ENCODE results near the gene GPR37. TPM values are rescaled to one million over a fixed set of nuclear protein-coding genes. Genes with fewer than 3 reads are reported as not detected.

The GPR37 gene
- polyA plus RNA-seq, 1 of the 3 experiments (the other 2 are of a cell fraction), result 0.03 TPM

- Histone ChIP-seq H3K4me1 (ENCODE audit: control insufficient read depth in 1 of 2, insufficient read depth in 2 of 2, low read depth in 1 of 2, low read length in 1 of 2) (no peaks in the 10 kb centered on the region), H3K4me3 (ENCODE audit: low read depth in 2 of 2, low read length in 1 of 2) (no peak overlapping the region), H3K79me2 (ENCODE audit: insufficient read depth) (no peaks in the 10 kb centered on the region), H3F3A (replicated peaks; ENCODE audit: insufficient read depth) (no peaks in the 10 kb centered on the region), H2AFZ (ENCODE audit: low read depth) (no peak overlapping the region), H3K9me3 (no peaks in the 10 kb centered on the region), H3K9ac (no peak overlapping the region), H3K36me3 (replicated peaks in 1 of 2; ENCODE audit: control insufficient read depth in 1 of 2, insufficient read depth in 2 of 2, low read length in 1 of 2) (no peaks in the 10 kb centered on the region), H3K4me2 (no peak overlapping the region), H4K20me1 (ENCODE audit: insufficient read depth) (no peaks in the 10 kb centered on the region), H3K27me3 (ENCODE audit: insufficient read depth) (no peaks in the 10 kb centered on the region), H3K9me2 (no peaks in the 10 kb centered on the region), H3K27ac (ENCODE audit: low read depth in 2 of 2, low read length in 1 of 2) (no peak overlapping the region)
- TF ChIP-seq GABPA (IDR thresholded peaks at IDR 0.05; ENCODE audit: low read depth) (no peak), CHD2 (IDR thresholded peaks at IDR 0.05; ENCODE audit: low read length, partially characterized antibody) (no peak), POLR2AphosphoS5 (IDR thresholded peaks at IDR 0.05; ENCODE audit: low read depth, low read length) (no peak), NRF1 (IDR thresholded peaks at IDR 0.05; ENCODE audit: low read depth, low read length) (no peak), SIN3A (IDR thresholded peaks at IDR 0.05; ENCODE audit: borderline replicate concordance, low read depth, low read length) (no peak), JUND (IDR thresholded peaks at IDR 0.05) (no peak), MEF2A (IDR thresholded peaks at IDR 0.05; ENCODE audit: borderline replicate concordance, low read depth) (no peak), NFIC (IDR thresholded peaks at IDR 0.05; ENCODE audit: borderline replicate concordance) (no peak)
- TF ChIP-seq, protein P1, sequence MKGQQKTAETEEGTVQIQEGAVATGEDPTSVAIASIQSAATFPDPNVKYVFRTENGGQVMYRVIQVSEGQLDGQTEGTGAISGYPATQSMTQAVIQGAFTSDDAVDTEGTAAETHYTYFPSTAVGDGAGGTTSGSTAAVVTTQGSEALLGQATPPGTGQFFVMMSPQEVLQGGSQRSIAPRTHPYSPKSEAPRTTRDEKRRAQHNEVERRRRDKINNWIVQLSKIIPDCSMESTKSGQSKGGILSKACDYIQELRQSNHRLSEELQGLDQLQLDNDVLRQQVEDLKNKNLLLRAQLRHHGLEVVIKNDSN (IDR thresholded peaks at IDR 0.05; ENCODE audit: borderline replicate concordance, low read depth), result no peak
- CTCF ChIA-PET, result interaction anchor here (0.7 to 8.5 kb wide), 4 partner anchors 10 to 985 kb away, joined by 3 to 102 read pairs (median 34); no protein-coding TSS in a partner anchor
- WGBS (ENCODE audit: low lambda C conversion rate), result 73% methylated on average over 5 of the region's 5 CpGs
- POLR2A ChIA-PET, result no interaction called here
- no peak for DNase-seq
Measured at GRCh38 chr7:124783271-124783670, 17.7 kb upstream of the GPR37 start.

DNA sequence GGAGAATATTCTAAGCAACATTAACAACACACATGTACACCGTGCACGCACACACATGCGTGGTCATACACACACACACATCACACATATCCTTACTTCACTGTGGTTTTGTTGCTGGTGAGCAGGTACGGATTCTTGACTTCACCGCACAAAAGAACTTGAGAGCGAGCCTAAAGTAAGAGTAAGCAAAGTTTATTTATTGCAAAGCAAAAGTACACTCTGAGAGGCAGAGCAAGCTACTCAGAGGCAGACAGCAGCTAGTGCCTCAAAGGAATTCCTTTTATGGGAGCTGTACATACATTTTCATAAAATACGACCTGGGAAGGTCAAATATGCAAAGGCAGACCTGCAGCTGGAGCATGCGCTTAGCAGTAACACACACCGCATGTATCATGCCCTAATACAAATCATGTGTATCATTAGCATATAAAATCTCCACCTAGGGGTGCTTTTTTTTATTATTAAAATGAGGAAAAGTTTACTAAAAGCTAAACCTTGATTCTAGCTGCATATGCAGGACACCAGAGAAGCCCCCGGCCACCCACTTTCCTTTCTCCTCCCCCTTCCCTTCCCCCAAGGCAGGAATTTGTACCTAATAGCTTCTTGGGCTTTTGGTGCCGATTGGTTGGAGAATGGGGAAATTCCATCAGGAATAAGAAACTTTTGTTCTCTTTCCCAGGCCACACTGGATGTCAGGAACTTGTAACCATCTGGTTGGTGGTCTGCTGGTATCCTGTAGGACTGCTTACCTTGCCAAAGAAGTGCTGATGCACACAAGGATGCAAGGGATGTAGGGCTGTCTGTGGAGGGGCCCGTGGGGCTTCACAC lies 16.5 kb upstream of the GPR37 start:
- no peak for DNase-seq
- 71% methylated on average over 12 of the region's 12 CpGs for WGBS (ENCODE audit: low lambda C conversion rate)
- H3K36me3 ChIP-seq (replicated peaks in 1 of 2; ENCODE audit: control insufficient read depth in 1 of 2, insufficient read depth in 2 of 2, low read length in 1 of 2), result no peaks in the 10 kb centered on the region
- no peaks in the 10 kb centered on the region for H3K4me1 ChIP-seq (ENCODE audit: control insufficient read depth in 1 of 2, insufficient read depth in 2 of 2, low read depth in 1 of 2, low read length in 1 of 2)
- H3K4me2 ChIP-seq, result no peak overlapping the region
- no peak overlapping the region for H2AFZ ChIP-seq (ENCODE audit: low read depth)
- POLR2A ChIA-PET, result no interaction called here
- no peak overlapping the region for H3K27ac ChIP-seq (ENCODE audit: low read depth in 2 of 2, low read length in 1 of 2)
- no peak overlapping the region for H3K9ac ChIP-seq
- TF ChIP-seq TAF1 (IDR thresholded peaks at IDR 0.05; ENCODE audit: borderline replicate concordance, low read depth, low read length) (no peak), TEAD4 (IDR thresholded peaks at IDR 0.05; ENCODE audit: borderline replicate concordance, insufficient read depth) (no peak), RXRA (IDR thresholded peaks at IDR 0.05; ENCODE audit: borderline replicate concordance, low read depth) (no peak), SMC3 (IDR thresholded peaks at IDR 0.05; ENCODE audit: low read depth, low read length) (no peak), TCF12 (IDR thresholded peaks at IDR 0.05) (no peak), JUND (IDR thresholded peaks at IDR 0.05) (no peak), FOSL2 (IDR thresholded peaks at IDR 0.05; ENCODE audit: borderline replicate concordance, low read depth) (no peak), NRF1 (IDR thresholded peaks at IDR 0.05; ENCODE audit: low read depth, low read length) (no peak), EP300 (IDR thresholded peaks at IDR 0.05; ENCODE audit: borderline replicate concordance in 1 of 2, low read depth in 1 of 2, low read length in 1 of 2) (no peak), RAD21 (IDR thresholded peaks at IDR 0.05; ENCODE audit: low read length) (no peak), YY1 (IDR thresholded peaks at IDR 0.05; ENCODE audit: low read depth) (no peak), CHD2 (IDR thresholded peaks at IDR 0.05; ENCODE audit: low read length, partially characterized antibody) (no peak)
- TF ChIP-seq, protein P2, sequence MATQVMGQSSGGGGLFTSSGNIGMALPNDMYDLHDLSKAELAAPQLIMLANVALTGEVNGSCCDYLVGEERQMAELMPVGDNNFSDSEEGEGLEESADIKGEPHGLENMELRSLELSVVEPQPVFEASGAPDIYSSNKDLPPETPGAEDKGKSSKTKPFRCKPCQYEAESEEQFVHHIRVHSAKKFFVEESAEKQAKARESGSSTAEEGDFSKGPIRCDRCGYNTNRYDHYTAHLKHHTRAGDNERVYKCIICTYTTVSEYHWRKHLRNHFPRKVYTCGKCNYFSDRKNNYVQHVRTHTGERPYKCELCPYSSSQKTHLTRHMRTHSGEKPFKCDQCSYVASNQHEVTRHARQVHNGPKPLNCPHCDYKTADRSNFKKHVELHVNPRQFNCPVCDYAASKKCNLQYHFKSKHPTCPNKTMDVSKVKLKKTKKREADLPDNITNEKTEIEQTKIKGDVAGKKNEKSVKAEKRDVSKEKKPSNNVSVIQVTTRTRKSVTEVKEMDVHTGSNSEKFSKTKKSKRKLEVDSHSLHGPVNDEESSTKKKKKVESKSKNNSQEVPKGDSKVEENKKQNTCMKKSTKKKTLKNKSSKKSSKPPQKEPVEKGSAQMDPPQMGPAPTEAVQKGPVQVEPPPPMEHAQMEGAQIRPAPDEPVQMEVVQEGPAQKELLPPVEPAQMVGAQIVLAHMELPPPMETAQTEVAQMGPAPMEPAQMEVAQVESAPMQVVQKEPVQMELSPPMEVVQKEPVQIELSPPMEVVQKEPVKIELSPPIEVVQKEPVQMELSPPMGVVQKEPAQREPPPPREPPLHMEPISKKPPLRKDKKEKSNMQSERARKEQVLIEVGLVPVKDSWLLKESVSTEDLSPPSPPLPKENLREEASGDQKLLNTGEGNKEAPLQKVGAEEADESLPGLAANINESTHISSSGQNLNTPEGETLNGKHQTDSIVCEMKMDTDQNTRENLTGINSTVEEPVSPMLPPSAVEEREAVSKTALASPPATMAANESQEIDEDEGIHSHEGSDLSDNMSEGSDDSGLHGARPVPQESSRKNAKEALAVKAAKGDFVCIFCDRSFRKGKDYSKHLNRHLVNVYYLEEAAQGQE (IDR thresholded peaks at IDR 0.05; ENCODE audit: low read depth, low read length), result no peak
- H3K9me2 ChIP-seq, result no peaks in the 10 kb centered on the region
- H3K9me3 ChIP-seq, result no peaks in the 10 kb centered on the region
- no peaks in the 10 kb centered on the region for H4K20me1 ChIP-seq (ENCODE audit: insufficient read depth)
- H3K4me3 ChIP-seq (ENCODE audit: low read depth in 2 of 2, low read length in 1 of 2), result no peak overlapping the region
- no peaks in the 10 kb centered on the region for H3K79me2 ChIP-seq (ENCODE audit: insufficient read depth)
- no peaks in the 10 kb centered on the region for H3K27me3 ChIP-seq (ENCODE audit: insufficient read depth)
- CTCF ChIA-PET, result interaction anchor here (0.6 to 8.5 kb wide), 5 partner anchors 10 to 816 kb away, joined by 3 to 102 read pairs (median 4); no protein-coding TSS in a partner anchor
- no peaks in the 10 kb centered on the region for H3F3A ChIP-seq (replicated peaks; ENCODE audit: insufficient read depth)

All from SK-N-SH (cell line).